HG03045 (cell line): ENCODE results near the gene ABLIM3.

ENCODE experiments used
- ATAC-seq: cut with Tn5 transposase; IDR thresholded peaks from one replicate; pipeline ENCODE4 v1.9.1; 2021; ENCODE audit warnings: mild to moderate bottlenecking, moderate library complexity; ENCODE audit not compliant: unreplicated experiment

The ABLIM3 gene

GRCh38 chr5:149141224-149141956, at the start of gene ABLIM3:
TSS of gene ABLIM3 (plus strand) at chr5:149141493. CDS start at chr5:149142096, 603 bp downstream.
- ATAC-seq = peak; percentile 93

- ATAC-seq = no peak
Observed at GRCh38 chr5:149093625-149094024, 47.7 kb upstream of the ABLIM3 start.

GRCh38 chr5:149094996-149095395, 46.3 kb upstream of the ABLIM3 start:
- no peak for ATAC-seq

GRCh38 chr5:149099920-149100319, 41.4 kb upstream of the ABLIM3 start:
- ATAC-seq = no peak

- ATAC-seq = no peak
Observed at GRCh38 chr5:149100331-149100730, 41.0 kb upstream of the ABLIM3 start.

- ATAC-seq = no peak
Observed at GRCh38 chr5:149108651-149109280, 32.5 kb upstream of the ABLIM3 start.

- no peak for ATAC-seq
Observed at GRCh38 chr5:149110406-149110805, 30.9 kb upstream of the ABLIM3 start.

- ATAC-seq = no peak
Observed at GRCh38 chr5:149113669-149114068, 27.6 kb upstream of the ABLIM3 start.

- ATAC-seq = peak; percentile 70
Observed at GRCh38 chr5:149114403-149115312, 26.6 kb upstream of the ABLIM3 start.

- ATAC-seq = peak; percentile 61
Observed at GRCh38 chr5:149117970-149118369, 23.3 kb upstream of the ABLIM3 start.

GRCh38 chr5:149118463-149118862, 22.8 kb upstream of the ABLIM3 start:
- no peak for ATAC-seq

- no peak for ATAC-seq
Observed at GRCh38 chr5:149121145-149121544, 20.1 kb upstream of the ABLIM3 start.

GRCh38 chr5:149123211-149123610, 18.1 kb upstream of the ABLIM3 start:
- no peak for ATAC-seq

GRCh38 chr5:149125386-149125891, 15.9 kb upstream of the ABLIM3 start:
- ATAC-seq = no peak

- no peak for ATAC-seq
Observed at GRCh38 chr5:149126906-149127305, 14.4 kb upstream of the ABLIM3 start.

- ATAC-seq = no peak
Observed at GRCh38 chr5:149127394-149127955, 13.8 kb upstream of the ABLIM3 start.

GRCh38 chr5:149128023-149128875, 13.0 kb upstream of the ABLIM3 start:
- ATAC-seq = peak; percentile 50

GRCh38 chr5:149129181-149129580, 12.1 kb upstream of the ABLIM3 start:
- no peak for ATAC-seq

GRCh38 chr5:149130121-149130914, 11.0 kb upstream of the ABLIM3 start:
- no peak for ATAC-seq
